Activated CD8-positive, alpha-beta memory T cell treated with anti-CD3 and anti-CD28 coated beads, Interleukin-2, amount 50 U/mL, for 24 hours (primary cell): ENCODE results near the gene DDX49.
"Not testable (repeated sequence)": the region's sequence is repeated elsewhere in the genome, so short reads cannot be mapped to it uniquely, and the experiment has no call there.

Experiments
- DNase-seq: peaks from one replicate; pipeline ENCODE4 v3.0.0-alpha.2; 2020; ENCODE audit errors: extremely low read depth

DDX49 gene

DNA sequence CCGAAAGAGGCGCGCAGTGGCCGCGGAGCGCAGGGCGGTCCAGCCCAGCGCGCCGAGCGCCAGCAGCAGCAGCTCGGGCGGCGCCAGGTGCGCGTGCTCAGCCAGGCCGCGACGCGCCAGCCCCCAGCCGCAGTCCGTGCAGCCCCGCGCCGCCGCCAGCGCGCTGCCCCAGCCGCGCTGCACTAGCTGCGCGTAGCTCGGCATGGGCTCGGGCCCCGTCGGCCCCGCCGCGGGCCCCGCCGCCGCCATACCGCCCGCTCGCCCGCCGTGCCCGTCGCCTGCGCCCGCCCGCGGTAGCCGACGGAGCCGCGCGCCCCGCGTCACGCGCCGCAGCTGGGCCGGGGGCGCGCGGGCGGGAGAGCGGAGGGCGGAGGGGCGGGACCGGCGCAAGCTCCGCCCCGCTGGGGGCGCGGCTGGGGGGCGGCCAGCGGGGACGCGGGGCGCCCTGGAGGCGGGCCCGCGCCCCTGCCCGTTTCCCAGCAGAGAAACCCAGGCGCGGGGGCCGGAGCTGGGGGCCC lies 23.6 kb upstream of the DDX49 start, which contains the start of gene CERS1:
Gene CERS1, minus strand, starts transcription at position 335 of the 518 bp plus-strand sequence. Its CDS starts 86 bp downstream, at position 249.
- no peak for DNase-seq

GRCh38 chr19:18896421-18896841 lies 23.1 kb upstream of the DDX49 start:
- no peak for DNase-seq

GRCh38 chr19:18897094-18898029 lies 22.2 kb upstream of the DDX49 start:
- DNase-seq, result no peak

DNA sequence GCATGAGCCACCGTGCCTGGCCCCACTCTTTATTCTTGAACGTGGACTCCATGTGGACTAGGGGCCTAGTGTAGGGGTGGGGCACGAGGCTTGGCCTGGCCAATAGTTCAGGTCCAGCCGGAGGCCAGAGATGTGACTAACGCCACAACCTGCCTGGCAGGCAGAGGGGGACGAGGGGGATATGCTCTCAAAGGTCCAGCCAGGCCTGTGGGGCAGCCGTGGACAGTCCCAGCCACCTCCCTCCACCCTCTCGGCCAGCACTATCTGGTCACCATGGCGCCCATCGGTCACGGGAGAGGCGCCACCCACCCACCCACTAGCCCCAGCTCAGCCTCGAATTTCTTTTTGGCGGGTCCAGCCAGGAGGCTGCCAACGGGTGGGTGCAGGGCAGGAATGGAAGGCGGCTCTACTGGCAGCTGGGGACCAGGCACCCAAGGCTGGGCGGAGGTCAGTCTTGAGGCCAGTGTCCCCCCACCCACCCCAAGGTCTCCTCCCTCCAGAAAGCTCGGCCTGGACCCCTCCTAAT lies 21.4 kb upstream of the DDX49 start:
- no peak for DNase-seq

DNA sequence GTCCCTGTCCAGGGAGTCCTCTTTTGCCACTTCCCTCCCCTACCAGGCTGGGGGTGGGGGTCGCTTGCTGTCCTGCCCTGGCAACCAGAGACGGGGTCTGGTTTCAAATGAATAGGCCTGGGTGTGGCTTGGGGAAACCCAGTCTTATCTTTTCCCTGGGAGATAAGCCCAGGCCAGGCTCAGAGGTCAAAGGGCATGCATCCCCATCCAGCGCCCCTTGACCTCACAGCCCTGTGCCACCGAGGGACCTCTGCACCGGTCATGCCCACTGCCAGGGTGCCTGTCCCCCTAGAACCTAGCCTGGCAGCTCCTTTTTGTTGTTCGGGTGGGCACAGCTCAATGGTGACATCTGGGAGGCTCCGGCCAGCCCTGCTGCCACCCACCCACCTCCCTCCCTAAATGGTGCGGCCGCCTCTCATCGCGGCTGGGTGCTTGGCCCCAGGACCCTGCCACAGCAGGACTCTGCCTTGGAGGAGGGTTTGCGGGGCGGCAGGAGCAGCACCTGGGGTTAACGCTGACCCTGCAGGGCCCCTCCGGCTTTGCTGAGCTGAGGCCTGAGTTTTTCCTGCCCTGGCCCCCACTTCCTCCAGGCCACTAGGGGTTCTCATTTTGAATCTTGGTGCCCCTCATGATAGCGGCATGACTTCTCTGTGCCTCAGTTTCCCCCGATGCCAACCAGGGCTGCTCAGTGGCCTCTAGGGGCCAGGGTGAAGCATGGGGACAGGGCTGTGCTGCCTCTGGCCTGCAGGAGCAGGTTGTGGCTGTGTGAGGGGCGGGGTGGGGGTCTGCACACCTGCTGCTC lies 20.7 kb upstream of the DDX49 start:
- DNase-seq, result no peak

DNA sequence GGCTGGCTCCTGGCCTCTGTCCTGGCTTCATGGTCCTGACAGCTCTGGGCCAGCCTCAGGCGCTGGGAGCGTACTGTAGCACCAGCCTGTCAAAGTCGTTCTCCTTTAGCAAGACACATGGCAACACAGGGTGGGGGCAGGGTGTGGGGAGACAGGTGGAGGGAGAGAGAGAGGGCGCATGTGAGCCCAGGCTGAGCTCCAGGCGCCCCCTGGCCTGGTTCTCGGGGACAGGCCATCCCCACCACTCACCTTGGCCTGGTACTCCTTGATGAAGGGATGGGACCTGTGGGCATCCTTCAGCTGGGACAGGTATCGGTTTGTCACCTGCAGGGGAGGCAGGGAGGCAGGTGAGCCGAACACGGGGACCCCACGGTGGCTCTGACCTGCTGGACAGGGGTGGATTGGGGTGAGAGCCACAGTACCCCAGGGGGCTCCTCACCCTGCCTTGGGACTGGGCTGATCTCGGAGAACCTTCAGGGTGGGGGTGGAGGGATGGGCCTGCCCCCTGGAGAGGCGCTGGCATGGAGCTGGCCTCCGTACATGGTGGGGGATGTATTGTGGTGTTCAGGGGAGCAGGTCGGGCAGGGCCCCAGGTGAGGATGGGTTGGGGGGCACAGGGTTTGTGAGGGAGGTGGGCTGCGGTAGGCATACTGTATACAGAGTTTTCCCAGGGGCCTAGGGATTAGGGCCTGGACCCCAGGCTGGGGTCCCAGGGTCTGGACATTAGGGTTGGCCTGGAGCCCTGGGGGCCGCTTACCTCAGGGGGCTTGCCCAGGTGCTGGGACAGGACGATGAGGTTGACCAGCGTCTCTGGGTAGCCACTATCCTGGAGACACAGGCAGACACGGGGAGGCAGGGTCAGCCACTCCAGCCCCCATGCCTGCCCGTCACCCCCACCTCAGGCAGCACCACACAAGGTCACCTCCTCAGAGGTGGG lies 19.6 kb upstream of the DDX49 start:
- DNase-seq, result no peak

DNA sequence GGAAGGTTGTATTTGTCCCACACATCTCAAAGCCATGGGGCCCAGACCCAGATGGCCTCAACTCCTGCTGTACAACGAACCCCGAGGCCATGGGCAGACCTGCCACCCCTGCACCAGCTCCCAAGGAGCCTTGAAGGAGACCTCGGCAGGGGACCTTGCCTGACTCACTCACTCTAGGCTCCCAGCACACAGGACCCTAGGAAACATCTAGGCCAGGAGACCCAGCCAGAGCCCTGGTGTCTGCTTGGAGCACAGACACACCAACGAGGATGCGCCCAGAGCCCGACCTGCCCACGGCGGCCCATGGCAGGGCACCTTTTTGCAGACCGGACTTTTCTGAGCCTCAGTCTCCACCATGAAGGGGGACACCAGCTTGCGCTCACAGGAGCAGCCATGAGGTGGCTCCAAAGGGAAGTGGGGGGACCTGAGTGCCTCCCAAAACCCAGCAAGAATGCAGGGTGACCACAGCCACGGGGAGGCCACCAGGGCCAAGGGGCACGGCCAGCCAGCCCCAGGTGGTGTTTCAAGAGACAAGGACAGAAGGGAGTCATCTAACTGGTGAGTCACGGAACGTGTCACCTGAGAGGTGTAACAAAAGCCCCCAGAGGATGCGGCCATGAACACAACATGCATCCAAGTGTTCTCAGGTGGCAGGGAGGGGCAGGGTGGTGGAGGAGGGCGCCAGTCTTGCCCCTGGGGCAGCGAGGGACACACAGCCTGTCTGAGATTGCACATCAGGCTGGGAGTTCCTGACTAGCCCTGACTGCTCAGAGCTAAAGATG lies 18.6 kb upstream of the DDX49 start:
- DNase-seq, result no peak

GRCh38 chr19:18901491-18901890 lies 18.0 kb upstream of the DDX49 start:
- DNase-seq, result no peak

DNA sequence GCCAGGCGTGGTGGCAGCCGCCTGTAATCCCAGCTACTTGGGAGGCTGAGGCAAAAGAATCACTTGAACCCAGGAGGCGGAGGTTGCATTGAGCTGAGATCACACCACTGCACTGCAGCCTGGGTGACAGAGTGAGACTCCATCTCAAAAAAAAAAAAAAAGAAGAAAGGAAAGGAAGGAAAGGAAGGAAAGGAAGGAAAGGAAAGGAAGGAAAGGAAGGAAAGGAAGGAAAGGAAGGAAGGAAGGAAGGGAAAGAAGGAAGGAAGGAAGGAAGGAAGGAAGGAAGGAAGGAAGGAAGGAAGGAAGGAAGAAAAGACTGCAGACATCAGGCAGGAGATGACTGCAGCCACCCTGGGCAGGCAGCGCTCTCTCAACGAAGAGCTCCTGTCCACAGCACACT lies 17.0 kb upstream of the DDX49 start:
- not testable (repeated sequence) for DNase-seq

GRCh38 chr19:18903156-18904037 lies 16.1 kb upstream of the DDX49 start:
- no peak for DNase-seq

- DNase-seq, result no peak
These were observed 15.0 kb upstream of the DDX49 start for GRCh38 chr19:18904334-18905057.

DNA sequence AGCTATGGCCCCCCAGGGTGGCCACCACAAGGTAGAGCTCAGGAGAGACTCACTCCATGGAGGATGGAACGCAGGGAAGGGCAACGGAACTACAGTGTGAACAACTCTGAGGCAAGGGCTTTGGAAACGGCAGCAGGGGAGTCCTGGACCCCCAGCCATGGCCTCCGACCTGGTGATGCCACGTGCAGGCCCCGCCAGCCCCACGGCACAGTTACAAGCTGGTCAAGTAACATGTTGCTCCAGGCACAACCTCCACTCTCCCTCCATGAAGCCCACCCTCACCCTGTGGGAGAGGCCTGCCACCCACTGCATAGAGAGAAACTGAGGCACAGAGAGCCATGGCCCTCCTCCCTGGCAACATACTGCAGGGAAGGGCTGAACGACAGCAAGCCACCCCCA lies 14.5 kb upstream of the DDX49 start:
- DNase-seq, result no peak

- no peak for DNase-seq
These were observed 13.8 kb upstream of the DDX49 start for GRCh38 chr19:18905513-18906236.

GRCh38 chr19:18906605-18907519 lies 12.7 kb upstream of the DDX49 start:
- DNase-seq, result no peak

- DNase-seq, result no peak
These were observed 10.4 kb upstream of the DDX49 start for GRCh38 chr19:18908917-18909619.

- no peak for DNase-seq
These were observed 9.5 kb upstream of the DDX49 start for GRCh38 chr19:18910010-18910409.
